SK-N-SH treated with all-trans-retinoic acid at 6 μM for 48 hours (cell line): ENCODE results near the gene GOLGA5.
A peak's percentile ranks its signal among the peaks of the same experiment; 100 is the strongest.
"Not testable (repeated sequence)": the region's sequence is repeated elsewhere in the genome, so short reads cannot be mapped to it uniquely, and the experiment has no call there.

Source experiments
- ATAC-seq: fragments of 200-7000 bp; cut with Tn5 transposase; 3 replicates; pipeline ENCODE4 v1.9.1; 2020; ENCODE audit warnings: mild to moderate bottlenecking, moderate library complexity
- ARNTL ChIP-seq: fragments of 450-650 bp; formaldehyde crosslinking; IDR thresholded peaks from 2 replicates; pipeline ENCODE4 v1.5.0; 2020; ENCODE audit warnings: low read depth, mild to moderate bottlenecking, moderate library complexity, borderline replicate concordance
- BACH2 ChIP-seq: fragments of 250-450 bp; sonication (Bioruptor Pico); IDR thresholded peaks from 2 replicates; pipeline ENCODE4 v1.9.0; 2021; ENCODE audit warnings: mild to moderate bottlenecking, borderline replicate concordance
- CSDC2 ChIP-seq: fragments of 250-450 bp; sonication (Bioruptor Pico); IDR thresholded peaks from 2 replicates; pipeline ENCODE4 v1.5.0; 2020; ENCODE audit warnings: mild to moderate bottlenecking, moderate library complexity
- ESRRG ChIP-seq: fragments of 250-450 bp; sonication (Bioruptor Pico); IDR thresholded peaks from 2 replicates; pipeline ENCODE4 v1.6.1; 2021; ENCODE audit warnings: mild to moderate bottlenecking
- GLIS3 ChIP-seq: fragments of 250-450 bp; sonication (Bioruptor Pico); IDR thresholded peaks from 2 replicates; pipeline ENCODE4 v1.5.0; 2020; ENCODE audit warnings: mild to moderate bottlenecking, moderate library complexity
- ISL1 ChIP-seq: fragments of 250-450 bp; sonication (Bioruptor Pico); IDR thresholded peaks from 2 replicates; pipeline ENCODE4 v2.1.2; 2022; ENCODE audit warnings: mild to moderate bottlenecking, moderate library complexity
- OSR1 ChIP-seq: fragments of 250-450 bp; sonication (Bioruptor Pico); IDR thresholded peaks from 2 replicates; pipeline ENCODE4 v1.8.0; 2022; ENCODE audit warnings: moderate library complexity, mild to moderate bottlenecking, inconsistent platforms
- PPARA ChIP-seq: fragments of 250-450 bp; sonication (Bioruptor Pico); IDR thresholded peaks from 2 replicates; pipeline ENCODE4 v1.5.0; 2020; ENCODE audit warnings: mild to moderate bottlenecking, borderline replicate concordance
- RARB ChIP-seq: fragments of 250-450 bp; sonication (Bioruptor Pico); IDR thresholded peaks from 2 replicates; pipeline ENCODE4 v1.8.0; 2021; ENCODE audit warnings: mild to moderate bottlenecking, moderate library complexity
- SNAI2 ChIP-seq: fragments of 250-450 bp; sonication (Bioruptor Pico); IDR thresholded peaks from 2 replicates; pipeline ENCODE4 v1.5.0; 2020; ENCODE audit warnings: mild to moderate bottlenecking, moderate library complexity
- TCF4 ChIP-seq: fragments of 250-450 bp; sonication (Bioruptor Pico); IDR thresholded peaks from 2 replicates; pipeline ENCODE4 v1.8.0; 2021; ENCODE audit warnings: mild to moderate bottlenecking, moderate library complexity, borderline replicate concordance
- TOX ChIP-seq: fragments of 250-450 bp; sonication (Bioruptor Pico); IDR thresholded peaks from 2 replicates; pipeline ENCODE4 v1.8.0; 2021; ENCODE audit warnings: mild to moderate bottlenecking, moderate library complexity, borderline replicate concordance
- ZC3H10 ChIP-seq: fragments of 250-450 bp; sonication (Bioruptor Pico); IDR thresholded peaks from 2 replicates; pipeline ENCODE4 v1.5.1; 2021; ENCODE audit warnings: mild to moderate bottlenecking, moderate library complexity
- ZFP3 ChIP-seq: fragments of 250-450 bp; sonication (Bioruptor Pico); IDR thresholded peaks from 2 replicates; pipeline ENCODE4 v1.5.0; 2020; ENCODE audit warnings: mild to moderate bottlenecking, moderate library complexity
- ZFP30 ChIP-seq: fragments of 450-650 bp; formaldehyde crosslinking; IDR thresholded peaks from 2 replicates; pipeline ENCODE4 v1.5.0; 2022; ENCODE audit warnings: mild to moderate bottlenecking, moderate library complexity
- ZNF565 ChIP-seq: fragments of 450-650 bp; formaldehyde crosslinking; conservative IDR thresholded peaks from 2 replicates; pipeline ENCODE4 v1.5.0; 2020; ENCODE audit warnings: low read depth, mild to moderate bottlenecking, moderate library complexity
- ZNF8 ChIP-seq: fragments of 450-650 bp; formaldehyde crosslinking; IDR thresholded peaks from 2 replicates; pipeline ENCODE4 v1.5.0; 2020; ENCODE audit warnings: mild to moderate bottlenecking, moderate library complexity
- TF ChIP-seq, protein P1 (sequence below): fragments of 250-450 bp; sonication (Bioruptor Pico); IDR thresholded peaks from 2 replicates; pipeline ENCODE4 v1.8.0; 2020; ENCODE audit warnings: mild to moderate bottlenecking, moderate library complexity, borderline replicate concordance
- TF ChIP-seq, protein P2 (sequence below): fragments of 250-450 bp; sonication (Bioruptor Pico); IDR thresholded peaks from 2 replicates; pipeline ENCODE4 v1.5.1; 2021; ENCODE audit warnings: mild to moderate bottlenecking, moderate library complexity
- TF ChIP-seq, protein P3 (sequence below): fragments of 250-450 bp; sonication (Bioruptor Pico); IDR thresholded peaks from 2 replicates; pipeline ENCODE4 v1.5.0; 2020; ENCODE audit warnings: mild to moderate bottlenecking, moderate library complexity
- TF ChIP-seq, protein P4 (sequence below): fragments of 250-450 bp; sonication (Bioruptor Pico); IDR thresholded peaks from 2 replicates; pipeline ENCODE4 v1.5.1; 2020; ENCODE audit warnings: low read depth, mild to moderate bottlenecking, moderate library complexity

Gene GOLGA5

DNA sequence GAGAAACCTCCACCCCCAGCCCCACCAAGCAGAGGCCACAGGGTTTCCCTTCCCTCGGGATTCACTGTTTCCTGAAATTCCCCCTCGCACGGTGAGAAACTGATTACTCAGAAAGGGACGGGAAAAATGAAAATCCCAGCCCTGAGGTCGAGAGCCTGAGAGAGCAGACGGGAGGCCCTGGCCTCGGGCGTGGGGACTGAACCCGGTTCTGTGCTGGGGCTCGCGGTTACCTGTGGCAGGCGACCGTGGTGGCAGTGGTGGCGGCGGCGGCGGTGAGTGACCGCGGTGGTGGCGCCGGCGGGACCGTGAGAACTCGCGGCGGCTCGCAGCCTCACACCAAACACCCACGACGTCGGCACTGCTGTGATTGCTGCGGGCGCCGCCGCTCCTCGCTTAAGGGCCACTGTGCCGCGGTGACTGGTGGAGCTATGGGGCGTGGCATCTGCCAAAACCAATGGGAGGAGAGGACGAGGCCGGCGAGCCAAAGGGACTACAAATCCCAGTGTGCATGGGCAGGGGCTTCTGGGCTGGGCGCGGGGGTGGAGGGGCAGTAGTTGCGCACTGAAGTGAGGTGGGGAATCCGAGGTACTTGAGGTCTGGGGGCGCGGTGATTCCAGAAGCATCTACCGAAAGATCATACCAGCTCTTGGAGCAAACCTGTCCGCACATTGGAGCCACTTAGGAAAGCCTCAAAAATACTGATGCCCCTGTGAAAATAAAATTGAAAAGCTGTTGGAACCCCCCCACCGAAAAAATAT, 45.7 kb upstream of the GOLGA5 start, which contains the start of gene LGMN:
Gene LGMN, minus strand, starts transcription at position 369 of the 758 bp plus-strand sequence. CDS start 15,841 bp downstream, outside the sequence.
- peak; percentile 100 for ATAC-seq

DNA sequence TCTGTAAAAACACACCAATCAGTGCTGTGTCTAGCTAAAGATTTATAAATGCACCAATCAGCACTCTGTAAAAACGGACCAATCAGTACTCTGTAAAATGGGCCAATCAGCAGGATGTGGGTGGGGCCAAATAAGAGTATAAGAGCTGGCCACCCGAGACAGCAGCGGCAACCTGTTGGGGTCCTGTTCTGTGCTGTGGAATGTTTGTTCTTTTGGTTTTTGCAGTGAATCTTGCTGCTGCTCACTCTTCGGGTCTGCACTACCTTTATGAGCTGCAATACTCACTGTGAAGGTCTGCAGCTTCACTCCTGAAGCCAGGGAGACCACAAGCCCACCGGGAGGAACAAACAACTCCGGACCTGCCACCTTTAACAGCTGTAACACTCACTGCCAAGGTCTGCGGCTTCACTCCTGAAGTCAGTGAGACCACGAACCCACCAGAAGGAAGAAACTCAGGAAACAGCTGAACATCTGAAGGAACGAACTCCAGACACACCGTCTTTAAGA, 43.8 kb upstream of the GOLGA5 start:
- ATAC-seq: not testable (repeated sequence)

More for the DNA sequence above, 45.7 kb upstream of the GOLGA5 start, which contains the start of gene LGMN:
- TF ChIP-seq, protein P1, sequence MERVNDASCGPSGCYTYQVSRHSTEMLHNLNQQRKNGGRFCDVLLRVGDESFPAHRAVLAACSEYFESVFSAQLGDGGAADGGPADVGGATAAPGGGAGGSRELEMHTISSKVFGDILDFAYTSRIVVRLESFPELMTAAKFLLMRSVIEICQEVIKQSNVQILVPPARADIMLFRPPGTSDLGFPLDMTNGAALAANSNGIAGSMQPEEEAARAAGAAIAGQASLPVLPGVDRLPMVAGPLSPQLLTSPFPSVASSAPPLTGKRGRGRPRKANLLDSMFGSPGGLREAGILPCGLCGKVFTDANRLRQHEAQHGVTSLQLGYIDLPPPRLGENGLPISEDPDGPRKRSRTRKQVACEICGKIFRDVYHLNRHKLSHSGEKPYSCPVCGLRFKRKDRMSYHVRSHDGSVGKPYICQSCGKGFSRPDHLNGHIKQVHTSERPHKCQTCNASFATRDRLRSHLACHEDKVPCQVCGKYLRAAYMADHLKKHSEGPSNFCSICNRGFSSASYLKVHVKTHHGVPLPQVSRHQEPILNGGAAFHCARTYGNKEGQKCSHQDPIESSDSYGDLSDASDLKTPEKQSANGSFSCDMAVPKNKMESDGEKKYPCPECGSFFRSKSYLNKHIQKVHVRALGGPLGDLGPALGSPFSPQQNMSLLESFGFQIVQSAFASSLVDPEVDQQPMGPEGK: peak; percentile 34; the same call in 1 of the 2 replicates
- TF ChIP-seq TCF4 (CRISPR knock-in tag): no peak

DNA sequence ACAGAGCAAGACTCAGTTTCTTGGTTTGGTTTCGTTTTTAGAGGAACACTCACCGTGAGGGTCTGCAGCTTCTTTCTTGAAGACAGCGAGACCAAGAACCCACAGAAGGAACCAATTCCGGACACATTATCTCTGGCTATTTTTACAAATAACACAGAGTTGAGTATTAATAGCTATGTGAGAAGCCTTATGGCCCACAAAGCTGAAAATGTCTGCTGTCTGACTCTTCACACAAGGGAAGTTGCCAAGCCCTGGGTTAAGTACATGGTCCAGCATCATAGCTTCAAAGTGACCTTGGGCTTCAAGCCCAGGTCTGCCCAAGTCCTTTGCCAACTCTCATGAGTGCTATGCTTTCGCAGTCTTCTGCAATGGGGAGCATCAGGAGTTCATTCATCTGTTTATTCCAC, 43.1 kb upstream of the GOLGA5 start:
- TF ChIP-seq CSDC2 (CRISPR knock-in tag) (no peak), ISL1 (CRISPR knock-in tag) (no peak), ZC3H10 (CRISPR knock-in tag) (no peak), ARNTL (no peak), ZFP3 (CRISPR knock-in tag) (no peak), ZNF8 (no peak), SNAI2 (CRISPR knock-in tag) (no peak), GLIS3 (CRISPR knock-in tag) (no peak), TOX (CRISPR knock-in tag) (no peak), OSR1 (CRISPR knock-in tag) (no peak), TCF4 (CRISPR knock-in tag) (no peak), BACH2 (CRISPR knock-in tag) (no peak), PPARA (no peak), RARB (no peak), ESRRG (no peak), ZFP30 (CRISPR knock-in tag) (no peak), ZNF565 (CRISPR knock-in tag) (no peak)
- TF ChIP-seq, protein P2, sequence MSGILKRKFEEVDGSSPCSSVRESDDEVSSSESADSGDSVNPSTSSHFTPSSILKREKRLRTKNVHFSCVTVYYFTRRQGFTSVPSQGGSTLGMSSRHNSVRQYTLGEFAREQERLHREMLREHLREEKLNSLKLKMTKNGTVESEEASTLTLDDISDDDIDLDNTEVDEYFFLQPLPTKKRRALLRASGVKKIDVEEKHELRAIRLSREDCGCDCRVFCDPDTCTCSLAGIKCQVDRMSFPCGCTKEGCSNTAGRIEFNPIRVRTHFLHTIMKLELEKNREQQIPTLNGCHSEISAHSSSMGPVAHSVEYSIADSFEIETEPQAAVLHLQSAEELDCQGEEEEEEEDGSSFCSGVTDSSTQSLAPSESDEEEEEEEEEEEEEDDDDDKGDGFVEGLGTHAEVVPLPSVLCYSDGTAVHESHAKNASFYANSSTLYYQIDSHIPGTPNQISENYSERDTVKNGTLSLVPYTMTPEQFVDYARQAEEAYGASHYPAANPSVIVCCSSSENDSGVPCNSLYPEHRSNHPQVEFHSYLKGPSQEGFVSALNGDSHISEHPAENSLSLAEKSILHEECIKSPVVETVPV (CRISPR knock-in tag): no peak
- TF ChIP-seq, protein P3, sequence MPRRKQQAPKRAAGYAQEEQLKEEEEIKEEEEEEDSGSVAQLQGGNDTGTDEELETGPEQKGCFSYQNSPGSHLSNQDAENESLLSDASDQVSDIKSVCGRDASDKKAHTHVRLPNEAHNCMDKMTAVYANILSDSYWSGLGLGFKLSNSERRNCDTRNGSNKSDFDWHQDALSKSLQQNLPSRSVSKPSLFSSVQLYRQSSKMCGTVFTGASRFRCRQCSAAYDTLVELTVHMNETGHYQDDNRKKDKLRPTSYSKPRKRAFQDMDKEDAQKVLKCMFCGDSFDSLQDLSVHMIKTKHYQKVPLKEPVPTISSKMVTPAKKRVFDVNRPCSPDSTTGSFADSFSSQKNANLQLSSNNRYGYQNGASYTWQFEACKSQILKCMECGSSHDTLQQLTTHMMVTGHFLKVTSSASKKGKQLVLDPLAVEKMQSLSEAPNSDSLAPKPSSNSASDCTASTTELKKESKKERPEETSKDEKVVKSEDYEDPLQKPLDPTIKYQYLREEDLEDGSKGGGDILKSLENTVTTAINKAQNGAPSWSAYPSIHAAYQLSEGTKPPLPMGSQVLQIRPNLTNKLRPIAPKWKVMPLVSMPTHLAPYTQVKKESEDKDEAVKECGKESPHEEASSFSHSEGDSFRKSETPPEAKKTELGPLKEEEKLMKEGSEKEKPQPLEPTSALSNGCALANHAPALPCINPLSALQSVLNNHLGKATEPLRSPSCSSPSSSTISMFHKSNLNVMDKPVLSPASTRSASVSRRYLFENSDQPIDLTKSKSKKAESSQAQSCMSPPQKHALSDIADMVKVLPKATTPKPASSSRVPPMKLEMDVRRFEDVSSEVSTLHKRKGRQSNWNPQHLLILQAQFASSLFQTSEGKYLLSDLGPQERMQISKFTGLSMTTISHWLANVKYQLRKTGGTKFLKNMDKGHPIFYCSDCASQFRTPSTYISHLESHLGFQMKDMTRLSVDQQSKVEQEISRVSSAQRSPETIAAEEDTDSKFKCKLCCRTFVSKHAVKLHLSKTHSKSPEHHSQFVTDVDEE (CRISPR knock-in tag): no peak

DNA sequence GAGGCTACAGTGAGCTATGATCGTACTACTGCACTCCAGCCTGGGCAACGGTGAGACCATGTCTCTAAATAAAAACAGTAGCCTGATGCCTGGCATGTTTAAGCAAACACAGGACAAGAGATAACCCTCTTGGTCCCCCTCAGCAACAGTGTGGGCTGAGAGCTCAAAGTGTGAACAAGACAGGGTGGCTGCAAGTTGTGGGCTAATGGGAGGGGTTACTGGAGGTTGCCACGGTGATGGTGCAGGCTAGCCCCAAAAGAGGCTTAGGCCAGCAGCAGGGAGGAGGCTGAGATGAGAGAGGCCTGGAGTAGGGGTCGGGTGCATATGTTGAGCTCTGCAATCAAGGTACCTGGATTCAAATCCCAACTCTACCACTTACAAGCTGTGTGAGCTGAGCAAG, 42.3 kb upstream of the GOLGA5 start:
- TF ChIP-seq, protein P1: no peak
- TF ChIP-seq ISL1 (CRISPR knock-in tag) (no peak), TCF4 (CRISPR knock-in tag) (no peak)
- TF ChIP-seq, protein P4, sequence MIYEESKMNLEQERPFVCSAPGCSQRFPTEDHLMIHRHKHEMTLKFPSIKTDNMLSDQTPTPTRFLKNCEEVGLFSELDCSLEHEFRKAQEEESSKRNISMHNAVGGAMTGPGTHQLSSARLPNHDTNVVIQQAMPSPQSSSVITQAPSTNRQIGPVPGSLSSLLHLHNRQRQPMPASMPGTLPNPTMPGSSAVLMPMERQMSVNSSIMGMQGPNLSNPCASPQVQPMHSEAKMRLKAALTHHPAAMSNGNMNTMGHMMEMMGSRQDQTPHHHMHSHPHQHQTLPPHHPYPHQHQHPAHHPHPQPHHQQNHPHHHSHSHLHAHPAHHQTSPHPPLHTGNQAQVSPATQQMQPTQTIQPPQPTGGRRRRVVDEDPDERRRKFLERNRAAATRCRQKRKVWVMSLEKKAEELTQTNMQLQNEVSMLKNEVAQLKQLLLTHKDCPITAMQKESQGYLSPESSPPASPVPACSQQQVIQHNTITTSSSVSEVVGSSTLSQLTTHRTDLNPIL (CRISPR knock-in tag): no peak
- no peak for ATAC-seq

More for the DNA sequence above, 43.1 kb upstream of the GOLGA5 start:
- no peak for ATAC-seq
